GM21423 (cell line): Measurements from ENCODE around the gene DNAJC10.
"Not testable (repeated sequence)": the region's sequence is repeated elsewhere in the genome, so short reads cannot be mapped to it uniquely, and the experiment has no call there.

Experiments
- ATAC-seq: cut with Tn5 transposase; IDR thresholded peaks from one replicate; pipeline ENCODE4 v1.9.1; 2021; ENCODE audit warnings: mild to moderate bottlenecking, moderate library complexity; ENCODE audit not compliant: unreplicated experiment

Gene DNAJC10

GRCh38 chr2:182715892-182716649 is at the start of gene DNAJC10:
TSS of gene DNAJC10 (plus strand) at chr2:182716257. CDS start at chr2:182718087, 1,830 bp downstream.
- ATAC-seq: peak; percentile 84

- ATAC-seq: peak; percentile 84
Observed at GRCh38 chr2:182666674-182667314, 49.3 kb upstream of the DNAJC10 start.

- ATAC-seq: peak; percentile 18
Observed at GRCh38 chr2:182667315-182667695, 48.8 kb upstream of the DNAJC10 start.

GRCh38 chr2:182668671-182669070 is 47.4 kb upstream of the DNAJC10 start:
- no peak for ATAC-seq

- no peak for ATAC-seq
Observed at GRCh38 chr2:182672466-182673165, 43.4 kb upstream of the DNAJC10 start.

- no peak for ATAC-seq
Observed at GRCh38 chr2:182680837-182681236, 35.2 kb upstream of the DNAJC10 start.

GRCh38 chr2:182682210-182682609 is 33.8 kb upstream of the DNAJC10 start:
- no peak for ATAC-seq

- no peak for ATAC-seq
Observed at GRCh38 chr2:182685559-182685958, 30.5 kb upstream of the DNAJC10 start.

- ATAC-seq: not testable (repeated sequence)
Observed at GRCh38 chr2:182686763-182687162, 29.3 kb upstream of the DNAJC10 start.

- no peak for ATAC-seq
Observed at GRCh38 chr2:182694189-182694588, 21.9 kb upstream of the DNAJC10 start.

- ATAC-seq: no peak
Observed at GRCh38 chr2:182695776-182696175, 20.3 kb upstream of the DNAJC10 start.

- ATAC-seq: no peak
Observed at GRCh38 chr2:182698671-182699070, 17.4 kb upstream of the DNAJC10 start.

GRCh38 chr2:182705761-182706160 is 10.3 kb upstream of the DNAJC10 start:
- no peak for ATAC-seq

- no peak for ATAC-seq
Observed at GRCh38 chr2:182706751-182707150, 9.3 kb upstream of the DNAJC10 start.

GRCh38 chr2:182713601-182714000 is 2.5 kb upstream of the DNAJC10 start:
- ATAC-seq: no peak

GRCh38 chr2:182715121-182715891 is 751 bp upstream of the DNAJC10 start:
- ATAC-seq: no peak

- peak; percentile 3 for ATAC-seq
Observed at GRCh38 chr2:182716650-182716979, 558 bp downstream of the DNAJC10 start.

- ATAC-seq: peak; percentile 33
Observed at GRCh38 chr2:182717416-182717815, 1.4 kb downstream of the DNAJC10 start.

GRCh38 chr2:182717816-182718215 is 1.8 kb downstream of the DNAJC10 start:
- no peak for ATAC-seq

- no peak for ATAC-seq
Observed at GRCh38 chr2:182718459-182718858, 2.4 kb downstream of the DNAJC10 start.

- ATAC-seq: not testable (repeated sequence)
Observed at GRCh38 chr2:182719116-182719515, 3.1 kb downstream of the DNAJC10 start.
